ENCODE data around the gene PDCD4.

The PDCD4 gene

DNA sequence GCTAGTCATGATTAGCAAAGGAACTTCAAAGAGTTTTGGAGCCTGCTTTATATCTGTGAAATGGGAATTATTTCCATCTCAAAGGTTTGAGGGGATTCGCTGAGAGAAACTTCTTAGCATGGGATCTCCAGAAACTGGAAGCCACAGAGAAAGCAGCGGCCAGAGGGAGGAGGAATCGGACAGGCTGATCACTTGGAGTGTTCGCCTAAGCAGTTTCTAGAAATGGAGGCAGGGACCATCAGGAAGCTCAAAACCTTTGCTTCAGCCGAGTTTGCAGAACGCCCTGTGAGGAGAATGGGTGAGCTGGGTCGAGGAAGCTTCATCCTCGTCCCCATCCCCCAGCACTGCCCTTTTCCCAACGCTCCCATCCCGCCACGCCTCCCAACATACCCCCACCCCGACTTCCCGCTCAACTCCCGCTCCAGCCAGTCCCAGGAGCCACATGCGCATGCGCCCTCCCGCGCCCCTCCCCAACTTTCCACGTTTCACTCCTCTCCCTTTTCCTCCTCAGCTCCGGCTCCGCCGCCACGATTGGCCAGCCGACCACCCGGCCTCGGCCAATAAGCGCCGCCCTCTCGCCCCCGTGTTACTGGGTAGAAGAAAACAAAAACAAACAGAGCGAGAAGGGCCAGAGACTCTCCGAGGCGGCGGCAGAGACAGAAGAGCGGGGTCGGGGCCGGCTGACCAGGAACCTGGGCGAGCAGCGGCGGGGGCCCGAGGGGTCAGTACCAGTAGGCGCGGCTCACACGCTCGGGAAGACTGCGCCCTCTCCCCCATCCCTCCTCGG is at the start of gene PDCD4:
Gene PDCD4 (plus strand): TSS at position 631 of the 787 bp plus-strand sequence. CDS start 4,100 bp downstream, outside the sequence.
- DNase-seq = peak; percentile 87

DNA sequence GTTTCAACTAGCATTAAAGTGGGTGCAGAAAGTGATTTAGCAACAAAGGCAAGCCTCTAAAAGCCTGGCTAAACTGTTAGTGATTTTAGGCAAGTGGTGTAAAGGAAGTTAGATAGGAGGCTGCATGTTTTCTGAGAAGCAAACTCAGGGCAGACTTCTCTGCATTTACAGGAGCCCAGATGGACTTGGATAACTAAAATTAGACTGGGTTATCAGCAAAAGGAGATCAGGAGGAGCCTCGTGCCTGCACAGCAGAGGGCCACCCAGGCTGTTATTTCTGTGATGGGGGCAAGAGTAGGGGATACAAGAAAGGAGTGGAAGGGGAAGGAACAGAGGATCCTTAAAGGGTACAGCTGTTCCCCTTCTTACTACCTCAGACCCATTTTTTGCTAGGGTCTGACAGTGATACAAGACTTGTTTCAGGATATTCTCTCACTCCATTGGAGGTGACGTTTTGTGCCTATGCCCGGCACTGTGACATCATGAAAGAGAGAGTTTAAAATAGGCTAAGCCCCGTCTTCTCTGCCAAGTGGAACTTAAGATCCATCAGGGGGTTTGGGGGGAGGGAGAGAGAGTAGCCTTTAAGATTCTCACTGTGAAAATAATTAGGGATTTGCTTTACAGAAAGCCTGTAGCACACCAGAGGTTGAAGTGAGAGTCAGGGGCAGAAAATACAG is 49.6 kb upstream of the PDCD4 start:
- DNase-seq = no peak

DNA sequence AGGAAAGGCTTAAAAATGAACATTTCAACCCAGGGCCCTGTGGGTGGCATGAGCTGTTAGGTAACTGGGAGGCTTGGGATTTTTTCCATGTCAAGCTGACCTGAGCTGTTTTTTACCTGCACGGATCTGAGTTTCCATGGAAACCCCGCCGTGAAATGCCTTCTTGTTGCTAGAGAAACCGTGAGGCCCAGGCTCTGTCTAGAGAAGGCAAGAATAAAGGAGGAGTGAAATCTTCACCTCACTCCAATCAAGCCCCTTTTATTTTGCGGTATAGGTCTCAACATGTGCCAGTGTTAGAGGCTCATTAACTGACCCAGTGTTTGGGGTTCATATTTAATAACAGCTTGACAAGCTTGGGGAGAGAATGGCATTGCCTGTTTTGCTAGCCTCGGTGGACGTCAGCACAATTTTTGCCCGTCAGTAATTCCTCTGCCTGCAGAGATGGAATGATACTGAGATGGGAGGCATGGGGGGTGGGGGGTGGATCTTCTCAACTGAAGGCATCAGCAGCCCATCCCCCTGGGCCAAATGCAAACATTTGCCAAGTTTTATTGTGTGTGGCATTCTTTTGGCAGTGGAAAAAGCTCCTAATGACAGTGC is 48.9 kb upstream of the PDCD4 start:
- DNase-seq = no peak

- no peak for DNase-seq
Measured at GRCh38 chr10:110824152-110824441, 47.6 kb upstream of the PDCD4 start.

- no peak for DNase-seq
Measured at GRCh38 chr10:110824660-110825059, 47.1 kb upstream of the PDCD4 start.

GRCh38 chr10:110825508-110825907 is 46.2 kb upstream of the PDCD4 start:
- DNase-seq = no peak

DNA sequence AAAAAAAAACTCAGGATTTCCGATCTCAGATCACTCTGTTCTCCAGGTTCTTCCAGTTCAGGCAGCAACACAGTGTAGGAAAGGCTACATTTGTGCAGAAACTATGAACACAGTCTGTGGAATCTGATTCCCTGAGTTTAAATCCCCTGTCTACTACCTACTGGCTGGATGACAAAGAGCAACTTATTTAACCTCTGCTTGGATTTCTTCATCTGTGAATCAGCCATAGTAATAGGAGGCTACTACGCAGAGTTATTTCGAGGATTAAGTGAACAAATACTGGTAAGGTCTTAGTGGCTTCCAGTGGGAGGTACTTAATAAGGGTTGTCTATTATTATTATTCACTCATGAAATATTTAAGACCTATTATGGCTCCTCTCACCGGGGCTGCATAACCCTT is 44.3 kb upstream of the PDCD4 start:
- DNase-seq = no peak

DNA sequence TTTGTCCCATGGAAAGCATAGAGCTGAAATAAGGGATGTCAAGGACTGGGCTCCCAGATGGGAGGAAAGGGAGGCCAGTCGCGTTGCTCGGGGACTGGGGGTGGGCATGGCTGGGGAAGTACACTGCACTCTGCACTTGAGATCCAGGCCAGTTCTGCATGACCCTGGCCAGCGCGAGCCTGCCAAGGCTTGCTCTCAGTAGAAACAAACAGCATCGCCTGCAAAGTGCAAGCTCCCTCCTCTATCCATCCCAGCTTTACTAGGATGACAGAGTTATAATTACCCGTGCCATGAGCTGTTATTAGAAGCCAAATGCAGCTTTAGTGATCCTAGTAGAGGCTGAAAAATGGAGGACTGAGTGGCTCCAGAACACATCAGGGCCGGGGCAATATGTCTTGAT is 43.9 kb upstream of the PDCD4 start:
- no peak for DNase-seq

DNA sequence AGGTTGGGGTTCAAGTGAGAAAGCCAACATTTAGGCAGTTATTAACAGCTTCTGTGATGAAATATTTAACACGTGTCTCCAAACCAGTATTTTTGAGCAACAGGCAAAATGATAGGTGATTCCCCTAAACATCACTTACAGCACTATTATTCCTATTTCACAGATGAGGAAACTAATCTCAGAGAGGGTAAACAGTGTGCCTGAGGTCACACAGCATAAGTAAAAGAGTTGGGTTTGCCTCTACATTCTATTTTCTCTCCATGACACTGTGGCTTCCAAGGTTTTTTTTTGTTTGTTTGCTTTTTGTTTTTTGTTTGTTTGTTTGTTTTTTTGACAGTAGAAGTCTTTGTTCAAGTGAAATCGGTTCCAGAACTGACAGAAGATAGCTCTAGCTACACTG is 43.2 kb upstream of the PDCD4 start:
- no peak for DNase-seq

DNA sequence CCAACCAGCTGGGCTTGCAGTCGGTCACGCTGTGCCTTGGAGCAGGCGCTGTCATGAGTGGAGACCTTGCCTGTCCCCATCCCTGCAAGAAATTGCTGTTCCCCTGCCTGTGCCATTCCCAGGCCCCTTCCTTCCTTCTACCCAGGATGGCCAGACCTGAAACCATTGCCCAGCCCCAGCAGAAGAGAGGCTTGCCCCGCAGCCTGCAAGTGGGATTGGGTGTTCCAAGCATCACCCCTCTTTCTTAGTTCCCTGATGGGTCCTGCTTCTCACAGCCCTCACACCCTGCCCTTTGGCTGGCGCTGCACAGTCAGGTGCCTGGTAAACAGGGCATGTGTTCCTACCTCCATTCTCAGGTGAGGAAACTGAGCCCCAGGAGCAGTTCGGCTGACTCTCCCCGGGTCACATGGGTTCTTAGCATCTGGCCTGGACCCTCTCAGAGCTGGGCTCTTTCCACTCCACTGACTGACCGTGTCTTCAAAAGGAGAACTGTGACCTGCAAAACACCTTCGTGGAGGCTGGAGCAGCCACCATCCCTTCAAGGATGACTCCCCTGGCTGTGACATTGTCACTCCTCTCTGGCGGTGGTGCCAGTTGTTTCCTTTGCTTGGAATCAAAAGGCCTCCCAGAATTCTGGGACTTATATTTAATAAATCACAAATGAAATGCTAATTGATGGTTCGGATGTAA is 41.9 kb upstream of the PDCD4 start:
- DNase-seq = no peak

GRCh38 chr10:110833234-110833940 is 38.3 kb upstream of the PDCD4 start:
- DNase-seq = no peak

- DNase-seq = no peak
Measured at GRCh38 chr10:110833941-110834628, 37.6 kb upstream of the PDCD4 start.

GRCh38 chr10:110834629-110835301 is 37.0 kb upstream of the PDCD4 start:
- DNase-seq = peak; percentile 94

GRCh38 chr10:110835841-110836240 is 35.9 kb upstream of the PDCD4 start:
- DNase-seq = no peak

DNA sequence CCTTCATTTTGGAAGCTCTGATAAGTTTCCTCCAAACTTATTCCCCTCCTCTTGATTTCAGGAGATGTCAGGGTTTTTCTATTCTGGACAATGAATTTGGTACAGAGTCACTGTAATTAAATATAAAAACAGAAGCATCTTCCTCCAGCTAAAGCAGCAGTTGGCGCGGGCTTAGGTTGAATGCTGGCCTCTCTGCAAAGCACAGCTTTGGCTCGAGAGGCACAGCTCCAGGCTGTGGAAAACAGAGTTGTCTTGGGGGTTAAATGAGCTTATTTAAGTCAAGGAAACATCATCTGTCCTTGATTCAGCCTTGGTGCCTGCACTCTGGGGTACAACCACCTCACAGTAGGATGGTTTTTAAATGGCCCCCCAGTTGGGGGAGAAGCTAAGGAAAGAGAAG is 35.0 kb upstream of the PDCD4 start:
- DNase-seq = no peak

- peak; percentile 29 for DNase-seq
Measured at GRCh38 chr10:110837418-110838171, 34.1 kb upstream of the PDCD4 start.

- DNase-seq = no peak
Measured at GRCh38 chr10:110840225-110840922, 31.4 kb upstream of the PDCD4 start.

- DNase-seq = no peak
Measured at GRCh38 chr10:110840923-110841428, 30.8 kb upstream of the PDCD4 start.

GRCh38 chr10:110841767-110842267 is 29.9 kb upstream of the PDCD4 start:
- no peak for DNase-seq

GRCh38 chr10:110842326-110842904 is 29.3 kb upstream of the PDCD4 start:
- DNase-seq = peak; percentile 45
